GM12878 (cell line): Measurements from ENCODE around the gene THRB. TPM values are rescaled to one million over a fixed set of nuclear protein-coding genes. Genes with fewer than 3 reads are reported as not detected.

ENCODE experiments used
- BACH1 ChIP-seq: fragments of 450-650 bp; IDR thresholded peaks from 2 replicates; pipeline ENCODE4 v1.6.1; 2017; ENCODE audit warnings: mild to moderate bottlenecking, borderline replicate concordance
- CBX5 ChIP-seq: sonication (generic); IDR thresholded peaks from 2 replicates; pipeline ENCODE4 v1.6.1; 2016; ENCODE audit warnings: low read depth, moderate library complexity, mild to moderate bottlenecking, inconsistent platforms
- CEBPB ChIP-seq, 2 experiments: fragments of 150-350 bp in 1 of 2; IDR thresholded peaks; 2 replicates each; pipeline ENCODE4 v1.6.1; 2012 to 2014; ENCODE audit warnings: low read depth in 2 of 2, low read length in 2 of 2, borderline replicate concordance in 1 of 2, inconsistent platforms in 1 of 2
- ETV6 ChIP-seq, 2 experiments: fragments of 450-650 bp in 1 of 2; IDR thresholded peaks in 1 of 2; conservative IDR thresholded peaks in 1 of 2; 2 replicates each; pipeline ENCODE4 v1.6.1; 2014; ENCODE audit warnings: antibody characterized with exemption in 1 of 2, borderline replicate concordance in 1 of 2, low read depth in 1 of 2, mild to moderate bottlenecking in 1 of 2, moderate library complexity in 1 of 2
- LARP7 ChIP-seq: fragments of 450-650 bp; IDR thresholded peaks from 2 replicates; pipeline ENCODE4 v1.6.1; 2017; ENCODE audit warnings: mild to moderate bottlenecking
- MEF2B ChIP-seq: fragments of 450-650 bp; IDR thresholded peaks from 2 replicates; pipeline ENCODE4 v1.6.1; 2018; ENCODE audit warnings: mild to moderate bottlenecking, moderate library complexity; ENCODE audit not compliant: partially characterized antibody, poor library complexity, severe bottlenecking
- NR2C2 ChIP-seq: IDR thresholded peaks from 2 replicates; pipeline ENCODE4 v1.6.1; 2011; ENCODE audit warnings: borderline replicate concordance, low read depth; ENCODE audit not compliant: control insufficient read depth, insufficient read length
- PRDM15 ChIP-seq: fragments of 450-650 bp; formaldehyde crosslinking; IDR thresholded peaks from 2 replicates; pipeline ENCODE4 v1.4.0; 2020; ENCODE audit warnings: mild to moderate bottlenecking, moderate library complexity
- ZNF274 ChIP-seq: IDR thresholded peaks from one replicate; pipeline ENCODE4 v1.8.0; 2011; ENCODE audit not compliant: insufficient read length, insufficient read depth
- ZNF384 ChIP-seq: IDR thresholded peaks from 2 replicates; pipeline ENCODE4 v1.6.1; 2012; ENCODE audit warnings: low read depth, mild to moderate bottlenecking, low read length, improper control_type of control experiment, borderline replicate concordance
- polyA plus RNA-seq, 11 experiments: library from polyadenylated mRNA; depleted of rRNA in 4 of 11; unstranded in 6 of 11; stranded (reverse) in 5 of 11; fragments of >200 nt; fragmentation: Nextera tagmentation in 4 of 11; fragmentation: Illumina TruSeq in 1 of 11; extraction: Ambion mirVana in 4 of 11; extraction: Trizol in 1 of 11; gene quantifications; 1 replicate in 1 of 11; 2 replicates in 10 of 11; pipeline versions ENCODE4 v1.2.1 to v1.2.3, GENCODE V29; 2011 to 2016; ENCODE audit warnings: inconsistent platforms in 2 of 11, missing spikeins in 2 of 11, low read depth in 1 of 11
- total RNA-seq, 4 experiments: library from RNA; depleted of rRNA in 3 of 4; stranded (reverse); fragments of >200 nt in 3 of 4; fragmentation: Illumina TruSeq in 1 of 4; extraction: Trizol in 1 of 4; gene quantifications; 2 replicates each; pipeline versions ENCODE4 v1.2.1 to v1.2.3, GENCODE V29; 2013 to 2021

THRB gene
- total and polyA plus RNA-seq, 10 of the 15 experiments (the other 5 are each of a cell fraction or from before 2014, with no cell fraction given), result 0.05 TPM; not detected in 9

- TF ChIP-seq PRDM15 (CRISPR knock-in tag) (no peak), ZNF274 (no peak), ZNF384 (no peak), CEBPB (IDR thresholded peaks at IDR 0.05; ENCODE audit: borderline replicate concordance in 1 of 2, low read depth in 2 of 2, low read length in 2 of 2) (no peak), BACH1 (no peak), LARP7 (no peak), ETV6 (conservative IDR thresholded peaks at IDR 0.05 in 1 of 2, IDR thresholded peaks at IDR 0.05 in 1 of 2; ENCODE audit: borderline replicate concordance in 1 of 2, low read depth in 1 of 2) (no peak), CBX5 (no peak), MEF2B (no peak), NR2C2 (no peak)
Measured at GRCh38 chr3:24434651-24435050, 60.0 kb downstream of the THRB start (continued).
